A673 (cell line): Measurements from ENCODE around the gene SRP19.

Experiments
- CTCF ChIP-seq: fragments of 300-800, 200-600 bp; sonication (generic); conservative IDR thresholded peaks from 2 replicates; pipeline ENCODE4 v1.5.1; 2017; ENCODE audit warnings: low read depth, mild to moderate bottlenecking, antibody characterized with exemption, low read length, moderate library complexity, mixed read lengths
- EZH2 ChIP-seq: fragments of 200-600 bp; sonication (generic); IDR thresholded peaks from 2 replicates; pipeline ENCODE4 v1.6.1; 2017; ENCODE audit warnings: borderline replicate concordance, low read depth, mild to moderate bottlenecking, mixed read lengths, antibody characterized with exemption, low read length; ENCODE audit not compliant: poor library complexity, severe bottlenecking

GRCh38 chr5:112830378-112830777 is 30.7 kb upstream of the SRP19 start:
- no peak for TF ChIP-seq CTCF
- no peak for TF ChIP-seq EZH2
